Activated CD4-positive, CD25-positive, alpha-beta regulatory T cell treated with anti-CD3 and anti-CD28 coated beads, Interleukin-2, amount 50 U/mL, for 24 hours (primary cell): ENCODE data around the gene MAGI3.
"Not testable (repeated sequence)": the region's sequence is repeated elsewhere in the genome, so short reads cannot be mapped to it uniquely, and the experiment has no call there.

Experiments
- ATAC-seq, 2 donors: fragments of 150-1000 bp; cut with Tn5 transposase; one replicate each; pipeline ENCODE4 v1.10.0; 2021; ENCODE audit warnings: mild to moderate bottlenecking in 1 of 2, moderate library complexity in 1 of 2

The MAGI3 gene

DNA sequence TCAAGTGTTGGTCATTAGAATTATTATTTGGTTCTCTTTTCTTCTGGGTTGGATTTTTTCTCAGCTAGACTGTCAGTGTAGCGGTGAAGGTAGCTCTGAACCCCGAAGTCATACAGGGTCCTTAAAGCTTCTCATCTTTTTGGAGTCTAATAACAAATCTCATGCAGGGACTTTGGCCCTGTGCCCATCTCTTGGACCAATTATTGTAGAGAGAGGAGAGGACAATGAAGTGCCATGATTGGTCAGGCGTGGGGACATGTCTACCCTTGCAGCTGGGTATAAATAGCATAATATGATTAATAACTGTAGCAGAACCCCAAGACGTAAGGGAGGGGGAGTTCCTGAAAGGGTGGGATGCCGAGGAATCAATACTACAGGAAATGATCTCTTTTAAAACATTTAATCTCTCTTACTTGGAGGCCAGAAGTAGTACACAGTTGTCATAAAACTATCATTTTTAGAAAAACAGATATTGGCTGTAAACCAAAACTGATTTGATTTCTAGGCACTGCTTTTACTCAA is 8.8 kb downstream of the MAGI3 start:
- ATAC-seq = no peak

DNA sequence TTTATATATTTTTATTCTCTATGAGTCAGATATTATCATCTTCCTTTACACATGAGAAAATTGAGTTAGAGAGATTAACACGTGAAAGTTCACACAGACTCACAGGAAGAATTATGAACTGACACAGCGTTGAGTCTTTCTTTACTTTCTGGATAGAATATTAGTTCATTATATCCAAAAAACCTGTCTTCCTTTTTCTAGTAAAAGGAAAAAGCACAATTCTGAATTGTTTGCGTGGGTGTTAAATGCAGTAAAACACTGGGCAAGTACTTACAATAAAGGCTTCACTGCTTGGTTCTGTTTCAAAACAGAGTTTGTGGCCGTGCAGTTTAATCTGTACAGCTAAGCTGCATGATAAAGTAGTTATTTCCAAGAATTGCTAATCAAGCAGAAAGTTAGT is 10.8 kb downstream of the MAGI3 start:
- no peak for ATAC-seq

DNA sequence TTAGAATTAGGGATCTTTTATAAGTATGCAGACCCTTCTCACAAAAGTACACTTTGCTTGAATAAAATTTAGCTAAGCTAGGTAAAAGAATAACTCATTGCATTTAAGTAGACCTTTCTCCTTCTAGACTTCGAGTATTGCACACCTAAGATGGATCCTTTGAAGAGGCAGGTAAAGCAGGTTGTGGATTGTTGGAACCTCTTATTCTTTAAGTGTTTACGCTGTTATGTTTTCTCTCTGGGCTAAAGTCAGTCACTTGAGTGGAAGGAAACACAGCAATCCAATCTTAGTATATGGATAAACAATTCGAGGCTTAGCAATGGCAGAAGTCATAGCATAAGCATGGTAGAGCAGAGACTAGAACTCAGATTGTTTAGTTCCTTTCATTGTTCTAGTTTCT is 11.4 kb downstream of the MAGI3 start:
- no peak for ATAC-seq

DNA sequence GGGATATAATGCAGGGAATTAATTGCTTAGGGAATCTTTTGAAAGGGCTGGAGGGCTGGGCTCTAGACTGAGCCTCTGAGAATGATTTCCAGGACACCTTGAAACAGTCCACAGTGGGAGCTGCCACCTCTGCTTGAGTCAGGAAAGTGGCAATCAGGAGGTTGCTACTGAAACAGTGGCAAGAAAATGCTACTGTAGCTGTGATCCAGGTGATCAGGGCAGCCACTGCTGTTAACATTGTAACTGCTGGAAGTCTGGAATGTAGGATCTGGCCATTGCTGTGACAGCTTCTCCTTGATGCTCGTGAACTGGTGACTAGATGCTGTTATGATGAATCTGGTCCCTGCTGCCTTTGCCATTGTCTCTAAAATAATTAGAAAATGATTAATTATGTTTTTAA is 12.8 kb downstream of the MAGI3 start:
- no peak for ATAC-seq

DNA sequence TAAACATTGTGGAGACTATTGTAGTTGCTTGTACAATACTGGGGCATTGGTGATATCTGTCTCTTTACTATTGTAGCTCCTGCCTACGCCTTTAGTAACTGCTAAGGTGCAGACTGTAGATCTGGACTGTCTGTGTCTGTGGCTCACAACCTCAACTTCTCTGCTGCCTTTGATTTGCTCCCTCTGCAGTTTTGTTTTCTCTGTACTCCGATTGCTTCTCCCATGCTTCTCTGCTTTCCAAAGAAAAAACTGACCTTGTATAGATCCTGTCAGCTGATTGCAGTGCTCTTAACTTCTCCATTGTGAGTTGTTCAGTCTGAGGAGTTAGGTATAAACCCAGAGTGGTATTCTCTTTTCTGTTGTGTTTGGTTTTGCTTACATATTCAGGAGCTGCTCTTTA is 15.3 kb downstream of the MAGI3 start:
- no peak for ATAC-seq

DNA sequence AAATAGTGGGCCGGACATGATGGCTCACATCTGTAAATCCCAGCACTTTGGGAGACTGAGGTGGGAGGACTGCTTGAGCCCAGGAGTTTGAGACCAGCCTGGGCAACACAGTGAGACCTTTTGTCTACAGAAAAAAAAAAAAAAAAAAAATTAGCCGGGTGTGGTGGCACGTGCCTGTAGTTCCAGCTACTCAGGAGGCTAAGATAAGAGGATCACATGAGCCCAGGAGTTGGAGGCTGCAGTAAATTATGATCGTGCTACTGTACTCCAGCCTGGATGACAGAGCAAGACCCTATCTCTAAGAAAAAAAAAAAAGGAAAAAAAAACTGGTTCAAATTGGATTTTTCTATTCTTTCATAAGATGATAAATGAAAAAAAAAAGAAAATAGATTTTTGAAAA is 15.8 kb downstream of the MAGI3 start:
- ATAC-seq = not testable (repeated sequence)

DNA sequence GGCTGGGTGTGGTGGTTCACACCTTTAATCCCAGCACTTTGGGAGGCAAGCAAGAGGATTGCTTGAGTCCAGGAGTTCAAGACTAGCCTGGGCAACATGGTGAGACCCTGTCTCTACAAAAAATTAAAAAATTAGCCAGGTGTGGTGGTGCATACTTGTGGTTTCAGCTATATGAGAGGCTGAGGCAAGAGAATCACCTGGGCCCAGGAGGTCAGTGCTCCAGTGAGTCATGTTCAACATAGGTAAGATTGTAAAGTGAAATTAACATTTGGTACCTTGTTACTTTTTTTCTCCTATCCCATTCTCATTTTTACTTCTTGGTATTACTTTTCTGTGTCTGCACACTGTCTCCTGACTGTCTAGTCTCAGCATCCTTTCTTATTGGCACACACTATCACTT is 19.0 kb downstream of the MAGI3 start:
- ATAC-seq = no peak

DNA sequence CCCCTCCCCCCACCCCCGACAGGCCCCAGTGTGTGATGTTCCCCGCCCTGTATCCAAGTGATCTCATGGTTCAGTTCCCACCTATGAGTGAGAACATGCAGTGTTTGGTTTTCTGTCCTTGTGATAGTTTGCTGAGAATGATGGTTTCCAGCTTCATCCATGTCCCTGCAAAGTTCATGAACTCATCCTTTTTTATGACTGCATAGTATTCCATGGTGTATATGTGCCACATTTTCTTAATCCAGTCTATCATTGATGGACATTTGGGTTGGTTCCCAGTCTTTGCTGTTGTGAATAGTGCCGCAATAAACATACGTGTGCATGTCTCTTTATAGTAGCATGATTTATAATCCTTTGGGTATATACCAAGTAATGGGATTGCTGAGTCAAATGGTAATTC is 21.7 kb downstream of the MAGI3 start:
- not testable (repeated sequence) for ATAC-seq

DNA sequence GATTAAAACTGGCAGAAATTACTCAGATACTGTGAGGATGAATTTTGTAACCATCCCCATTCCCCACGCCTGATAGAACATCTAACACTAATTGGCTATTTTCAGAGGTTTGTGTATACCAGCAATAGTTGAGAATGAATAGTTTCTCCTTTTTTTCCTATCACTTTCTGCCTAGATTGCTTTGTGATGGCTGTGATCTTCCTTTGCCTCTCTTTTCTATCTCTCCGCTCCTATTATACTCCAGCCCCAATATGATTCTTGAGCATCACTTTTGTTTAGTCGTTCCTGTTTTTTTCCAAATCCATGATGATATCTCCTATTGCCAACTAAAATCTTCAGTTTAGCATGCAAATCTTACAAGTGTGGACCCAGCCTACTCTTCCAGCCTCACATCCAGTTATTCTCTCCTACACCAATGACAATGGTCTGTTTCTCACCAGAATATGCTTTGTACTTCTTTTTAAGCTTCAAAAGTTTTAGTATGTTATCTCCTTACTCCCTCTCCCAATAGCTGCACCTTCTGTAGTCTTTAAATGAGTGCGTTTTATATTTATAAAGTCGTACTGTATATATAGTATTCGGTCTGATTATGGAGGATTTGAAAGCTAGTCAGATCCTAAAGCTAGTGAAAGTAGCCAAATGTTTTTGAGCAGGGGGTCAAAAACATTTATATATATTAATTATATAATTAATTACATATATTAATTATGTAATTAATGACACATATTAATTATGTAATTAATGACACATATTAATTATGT is 25.2 kb downstream of the MAGI3 start:
- ATAC-seq = no peak

DNA sequence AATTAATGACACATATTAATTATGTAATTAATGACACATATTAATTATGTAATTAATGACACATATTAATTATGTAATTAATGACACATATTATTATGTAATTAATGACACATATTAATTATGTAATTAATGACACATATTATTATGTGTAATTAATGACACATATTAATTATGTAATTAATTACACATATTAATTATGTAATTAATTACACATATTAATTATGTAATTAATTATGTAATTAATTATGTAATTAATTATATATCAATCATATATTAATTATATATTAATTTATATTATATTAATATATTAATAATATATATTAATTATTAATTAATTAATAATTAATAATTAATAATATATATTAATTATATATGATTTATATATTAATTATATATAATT is 25.8 kb downstream of the MAGI3 start:
- not testable (repeated sequence) for ATAC-seq

DNA sequence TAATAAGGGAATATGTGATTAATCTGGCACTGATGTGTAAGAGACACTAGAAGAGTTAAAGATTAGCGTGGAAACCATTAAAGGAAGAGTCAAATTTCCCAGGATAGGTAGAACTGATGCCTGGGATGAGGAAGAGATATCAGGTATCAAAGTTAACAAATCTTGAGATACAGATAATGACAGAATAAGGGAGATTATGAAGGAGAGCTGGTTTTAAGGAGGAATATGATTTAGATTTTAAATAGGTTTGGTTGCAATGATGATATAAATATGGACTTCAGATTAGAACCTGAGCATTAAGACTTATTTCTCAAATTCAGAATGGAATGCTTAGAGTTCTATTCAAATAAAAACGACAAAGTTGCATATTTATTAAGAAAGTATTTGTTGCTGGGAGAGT is 26.2 kb downstream of the MAGI3 start:
- ATAC-seq = no peak

DNA sequence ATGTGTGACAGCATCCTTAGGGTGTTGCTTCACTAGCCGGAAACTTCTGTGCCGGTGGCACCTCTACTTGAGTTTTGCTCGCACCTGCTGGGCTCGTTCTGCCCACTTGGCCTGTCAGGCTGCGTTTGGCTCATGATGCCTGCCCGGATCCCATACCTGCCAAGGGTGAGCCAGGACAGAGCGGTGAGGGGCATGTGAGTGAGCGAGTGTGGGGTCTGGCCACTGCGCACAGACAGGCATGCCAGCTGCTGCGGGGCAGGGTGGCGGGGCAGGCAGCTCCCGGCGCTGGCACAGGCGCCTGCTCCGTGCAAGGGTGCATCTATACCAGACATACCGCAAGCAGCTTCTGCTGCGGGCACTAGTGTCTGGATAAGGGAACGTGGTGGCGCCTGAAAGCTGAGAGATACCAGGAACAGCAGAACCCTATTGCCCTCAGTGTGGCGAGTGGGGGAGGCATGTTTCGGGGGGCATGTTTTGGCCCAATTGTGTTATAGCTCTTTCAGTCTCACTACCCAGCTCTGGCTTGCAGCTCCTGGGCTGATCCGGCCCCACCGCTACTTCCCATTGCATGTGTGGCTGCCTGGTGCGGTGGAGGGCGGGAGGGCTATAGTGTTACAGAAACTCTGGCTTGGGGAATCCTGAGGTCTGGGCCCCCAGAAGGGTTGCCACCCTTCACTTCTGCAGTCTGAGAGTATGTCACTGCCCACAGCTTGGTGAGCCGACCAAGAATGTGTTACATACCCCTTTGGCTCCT is 32.2 kb downstream of the MAGI3 start:
- ATAC-seq = no peak

DNA sequence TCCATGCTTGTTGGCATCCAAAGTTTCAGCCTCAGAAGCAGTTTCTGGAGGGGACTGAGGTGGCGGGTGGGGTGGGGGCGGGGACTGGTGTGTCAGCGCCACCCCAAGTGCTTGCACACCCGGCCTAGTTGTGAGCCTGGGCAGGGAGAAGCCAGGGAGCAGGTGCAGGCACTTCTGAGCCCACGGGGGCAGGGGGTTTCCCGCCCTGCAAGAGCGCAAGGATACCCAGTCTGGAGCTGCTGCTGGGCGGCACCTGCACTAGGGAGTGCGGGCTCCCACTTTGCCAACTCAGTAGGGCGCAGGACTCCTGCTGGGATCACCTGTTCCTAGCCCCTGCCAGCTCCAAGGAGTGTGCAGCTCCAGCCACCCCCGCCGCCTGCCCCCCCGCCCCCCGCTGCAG is 33.5 kb downstream of the MAGI3 start:
- no peak for ATAC-seq

DNA sequence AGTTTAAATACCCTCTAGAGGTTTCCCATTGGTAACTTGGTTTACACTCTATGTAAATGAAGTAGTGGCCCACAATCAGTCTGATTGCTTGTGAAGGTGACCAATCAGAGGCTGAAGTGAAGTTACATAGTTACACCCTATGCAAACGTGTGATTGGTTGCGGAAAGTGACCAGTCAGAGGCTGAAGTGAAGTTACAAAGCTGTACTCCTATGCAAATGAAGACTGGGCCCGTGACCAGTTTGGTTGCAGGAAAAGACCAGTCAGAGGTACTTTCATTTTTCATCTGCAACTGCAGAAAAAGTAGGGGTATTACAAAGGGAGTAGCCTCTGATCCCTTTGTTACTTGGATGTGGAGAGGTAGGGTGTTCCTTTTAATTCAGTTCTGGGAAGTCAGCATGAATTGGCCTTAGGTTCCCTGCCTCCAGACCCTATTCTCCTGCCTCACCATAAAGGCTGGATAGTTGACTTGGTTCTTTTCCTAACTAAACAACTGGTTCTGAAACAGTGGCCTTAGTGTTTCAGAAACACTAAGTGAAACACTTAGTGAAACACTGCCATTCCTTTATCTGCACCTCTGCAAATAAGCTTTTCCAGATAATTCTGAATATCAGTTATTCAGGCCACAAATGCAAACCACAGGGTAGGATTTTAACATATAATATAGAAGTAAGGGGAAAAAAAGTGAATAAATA is 39.3 kb downstream of the MAGI3 start:
- no peak for ATAC-seq

DNA sequence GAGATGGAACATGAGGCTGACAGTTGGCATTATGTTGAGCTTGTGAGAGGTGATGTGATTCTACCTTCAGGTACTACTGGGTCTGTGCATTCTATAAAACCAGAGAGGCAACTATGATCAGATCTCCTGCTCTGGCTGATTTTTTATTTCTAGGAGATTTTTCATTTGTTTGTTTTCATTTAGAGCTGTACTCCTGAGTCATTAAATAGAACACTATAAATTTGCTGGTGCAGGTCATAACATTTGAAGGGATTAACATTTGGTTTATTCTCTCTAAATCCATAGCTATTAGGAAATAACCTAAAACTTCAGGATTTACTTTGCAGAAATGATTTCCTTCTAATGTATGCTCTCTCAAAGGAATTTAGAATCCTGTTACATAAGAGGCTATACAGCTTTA is 42.9 kb downstream of the MAGI3 start:
- no peak for ATAC-seq

DNA sequence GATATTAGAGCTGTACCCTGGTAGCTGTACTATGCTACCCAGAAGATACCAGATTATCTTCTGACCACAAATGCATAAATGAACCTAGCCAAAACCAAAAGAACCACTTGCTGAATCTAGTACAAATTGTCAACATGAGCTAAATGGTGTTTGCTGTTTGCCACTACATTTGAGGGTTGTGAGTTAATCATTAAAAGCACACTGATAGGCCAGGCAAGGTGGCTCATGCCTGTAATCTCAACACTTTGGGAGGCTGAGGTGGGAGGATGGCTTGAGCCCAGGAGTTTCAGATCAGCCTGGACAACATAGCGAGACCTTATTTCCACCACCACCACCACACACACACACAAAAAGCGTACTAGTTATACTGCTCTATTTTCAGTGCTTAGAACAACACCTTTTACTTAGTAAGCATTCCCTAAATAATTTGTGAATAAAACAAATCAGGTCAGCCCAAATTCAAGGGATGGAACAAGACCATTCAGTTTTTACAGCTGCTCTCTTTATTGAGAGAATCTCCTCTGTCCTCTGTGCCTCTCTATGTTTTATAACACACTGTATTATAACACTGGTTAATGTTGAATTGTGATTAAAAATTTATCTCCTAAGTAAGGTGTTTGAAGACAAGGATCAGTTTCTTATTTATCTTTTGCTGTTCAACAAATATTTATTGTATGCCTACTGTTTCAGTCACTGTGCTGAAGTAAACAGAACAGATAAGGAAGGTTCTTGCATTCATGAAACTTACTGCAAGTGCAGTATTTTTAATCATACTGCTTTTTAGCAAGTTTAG is 44.0 kb downstream of the MAGI3 start:
- no peak for ATAC-seq

DNA sequence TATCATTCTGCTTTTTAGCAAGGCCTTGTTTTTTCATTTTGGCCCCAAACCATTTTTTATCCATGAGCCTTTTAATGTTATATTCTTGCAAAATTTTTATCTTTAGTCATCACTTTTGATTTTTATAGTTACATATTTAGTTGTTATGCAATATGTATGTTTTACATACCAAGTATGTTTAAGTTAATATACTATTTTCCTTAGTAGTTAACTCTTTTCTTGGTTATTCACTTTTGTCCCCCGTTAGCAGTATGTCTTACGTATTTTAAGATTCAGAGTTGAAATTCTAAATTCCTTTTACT is 44.5 kb downstream of the MAGI3 start:
- ATAC-seq = no peak

DNA sequence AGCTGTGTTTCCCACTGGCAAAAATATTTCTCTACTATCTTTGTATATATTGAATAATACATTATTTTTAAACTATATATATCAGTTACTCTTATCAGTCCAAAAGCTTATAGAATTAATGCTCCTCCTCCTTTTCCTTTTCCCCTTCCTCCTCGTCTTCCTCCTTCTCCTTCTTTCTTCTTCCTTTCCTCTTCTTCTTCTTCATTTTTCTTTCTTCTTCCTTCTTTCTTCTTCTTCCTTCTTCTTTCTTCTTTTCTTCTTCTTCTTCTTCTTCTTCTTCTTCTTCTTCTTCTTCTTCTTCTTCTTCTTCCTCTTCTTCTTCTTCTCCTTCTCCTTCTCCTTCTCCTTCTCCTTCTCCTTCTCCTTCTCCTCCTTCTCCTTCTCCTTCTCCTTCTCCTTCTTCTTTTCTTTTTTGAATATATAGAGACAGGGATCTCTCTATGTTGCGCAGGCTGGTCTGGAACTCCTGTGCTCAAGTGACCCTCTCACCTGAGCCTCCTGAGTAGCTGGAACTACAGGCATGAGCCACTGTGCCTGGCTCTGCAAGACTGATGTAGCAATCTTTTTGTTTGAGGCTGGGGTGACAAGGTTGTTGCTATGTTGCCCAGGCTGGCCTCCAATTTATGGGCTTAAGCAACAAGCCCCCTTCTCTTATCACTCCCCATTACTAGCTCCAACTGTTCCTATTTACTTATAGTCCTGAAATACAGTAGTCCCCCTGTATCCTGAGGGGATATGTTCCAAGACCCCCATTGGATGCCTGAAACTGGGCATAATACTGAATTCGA is 47.4 kb downstream of the MAGI3 start:
- no peak for ATAC-seq

DNA sequence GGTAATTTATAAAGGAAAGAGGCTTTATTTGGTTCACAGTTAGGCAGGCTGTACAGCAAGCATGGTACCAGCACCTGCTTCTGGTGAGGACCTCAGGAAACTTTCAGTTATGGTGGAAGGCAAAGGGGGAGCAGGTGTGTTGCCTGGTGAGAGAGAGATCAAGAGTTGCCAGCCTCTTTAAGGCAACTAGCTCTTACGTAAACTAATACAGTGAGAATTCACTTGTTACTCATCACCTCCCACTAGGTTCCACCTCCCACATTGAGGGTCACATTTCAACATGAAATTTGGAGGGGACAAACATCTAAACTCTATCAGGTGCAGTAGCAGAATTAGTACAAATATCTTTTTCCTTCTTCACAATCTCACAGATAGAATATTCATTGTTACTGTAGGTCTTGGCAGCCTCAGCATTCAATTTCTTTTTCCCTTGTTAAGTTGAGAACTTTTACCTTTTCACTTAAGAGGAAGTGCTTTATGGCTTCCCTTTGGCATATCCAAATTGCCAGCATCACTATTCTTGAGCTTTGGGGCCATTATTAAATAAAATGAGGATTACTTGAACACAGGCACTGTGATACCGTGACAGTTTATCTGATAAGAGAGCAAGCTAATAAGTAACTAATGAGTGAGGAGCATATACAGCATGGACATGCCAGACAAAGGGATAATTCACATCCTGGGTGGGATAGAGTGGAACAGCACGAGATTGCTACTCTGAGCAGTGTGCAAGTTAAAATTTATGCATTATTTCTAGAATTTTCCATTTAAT is 48.4 kb downstream of the MAGI3 start:
- no peak for ATAC-seq

DNA sequence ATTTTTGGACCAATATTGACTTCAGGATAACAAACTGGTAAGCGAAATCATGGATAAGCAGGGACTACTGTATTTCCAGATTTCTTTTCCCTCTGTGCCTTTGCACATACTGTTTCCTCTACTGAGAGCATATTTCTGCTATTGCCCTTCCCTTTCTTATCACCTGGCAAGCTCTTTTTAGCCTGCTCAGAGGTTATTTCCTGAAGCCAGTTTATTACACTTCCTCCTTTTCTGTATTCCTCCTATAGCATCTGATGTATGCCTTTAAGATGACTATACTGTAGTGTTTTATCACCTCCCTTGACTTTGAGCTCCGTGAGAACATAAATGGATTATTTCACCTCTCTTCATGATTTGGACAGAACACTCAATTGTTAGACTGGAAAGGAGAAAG is 49.0 kb downstream of the MAGI3 start:
- no peak for ATAC-seq

DNA sequence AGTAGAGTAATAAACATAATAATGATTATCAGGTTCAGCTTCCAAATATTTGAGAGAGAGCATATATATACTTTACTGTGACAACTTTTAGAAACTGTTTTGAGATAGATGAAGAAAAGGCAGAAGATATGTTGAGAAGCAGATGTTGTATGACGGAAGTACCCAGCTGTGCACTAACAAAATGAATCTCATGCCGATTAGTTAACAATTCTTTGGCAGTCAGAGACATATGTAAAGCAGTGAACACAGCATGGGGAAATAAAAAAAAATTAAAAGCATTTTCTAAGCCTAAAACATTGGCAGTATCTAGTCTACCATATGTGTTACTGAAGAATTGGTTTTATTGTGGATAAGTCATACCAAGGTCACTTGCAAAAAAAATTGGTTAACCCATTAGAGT is 51.8 kb downstream of the MAGI3 start:
- ATAC-seq = no peak
